Measurements from ENCODE around the gene UFD1.

The UFD1 gene

GRCh38 chr22:19504900-19505734 lies 26.1 kb upstream of the UFD1 start:
- H3K9me3 ChIP-seq (ENCODE audit: low read depth, low read length) = no peaks in the 10 kb centered on the region
- H3K36me3 ChIP-seq (ENCODE audit: insufficient read depth, low read length) = no peaks in the 10 kb centered on the region; the same call in 1 of the 2 replicates
- no peak for DNase-seq (ENCODE audit: low read depth, low spot score)
- no peak overlapping the region for H3K9ac ChIP-seq (ENCODE audit: insufficient read length)
- no peak overlapping the region for H3K4me3 ChIP-seq
- TF ChIP-seq POLR2AphosphoS5 (IDR thresholded peaks at IDR 0.05; ENCODE audit: borderline replicate concordance, low read depth, low read length) (no peak), FOXP2 (optimal IDR thresholded peaks at IDR 0.05; ENCODE audit: control extremely low read depth, extremely low read length, insufficient read depth) (no peak), EZH2 (IDR thresholded peaks at IDR 0.05) (no peak)
- H3K27ac ChIP-seq = no peak overlapping the region

DNA sequence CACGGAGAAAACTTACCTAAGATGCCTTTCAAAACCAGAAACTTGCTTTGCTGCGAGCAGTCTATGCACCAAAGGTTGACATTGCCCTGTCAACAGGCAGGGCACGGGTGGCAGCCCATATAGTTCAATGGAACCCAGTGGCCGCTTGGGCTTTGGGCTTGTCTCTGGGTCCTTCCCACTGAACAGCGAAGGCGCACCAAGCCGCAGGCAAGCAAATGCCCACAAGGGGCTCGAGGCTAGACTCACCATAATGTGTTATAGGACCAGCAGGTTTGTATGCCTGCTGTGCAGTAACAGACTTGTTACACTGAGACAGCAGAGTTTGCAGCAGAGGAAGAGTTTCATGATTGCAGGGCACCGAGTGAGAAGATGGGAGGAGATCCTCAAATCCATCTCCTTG lies 24.9 kb upstream of the UFD1 start:
- DNase-seq (ENCODE audit: low read depth, low spot score) = no peak
- no peaks in the 10 kb centered on the region for H3K9me3 ChIP-seq (ENCODE audit: low read depth, low read length)
- TF ChIP-seq POLR2AphosphoS5 (IDR thresholded peaks at IDR 0.05; ENCODE audit: borderline replicate concordance, low read depth, low read length) = no peak
- TF ChIP-seq FOXP2 (optimal IDR thresholded peaks at IDR 0.05; ENCODE audit: control extremely low read depth, extremely low read length, insufficient read depth) = no peak
- no peak for TF ChIP-seq EZH2 (IDR thresholded peaks at IDR 0.05)
- no peaks in the 10 kb centered on the region; the same call in 1 of the 2 replicates for H3K36me3 ChIP-seq (ENCODE audit: insufficient read depth, low read length)
- no peak overlapping the region for H3K27ac ChIP-seq
- H3K9ac ChIP-seq (ENCODE audit: insufficient read length) = no peak overlapping the region
- no peak overlapping the region for H3K4me3 ChIP-seq

- H3K27ac ChIP-seq = no peak overlapping the region
- no peaks in the 10 kb centered on the region for H3K9me3 ChIP-seq (ENCODE audit: low read depth, low read length)
- no peaks in the 10 kb centered on the region; the same call in 1 of the 2 replicates for H3K36me3 ChIP-seq (ENCODE audit: insufficient read depth, low read length)
- H3K9ac ChIP-seq (ENCODE audit: insufficient read length) = no peak overlapping the region
- DNase-seq (ENCODE audit: low read depth, low spot score) = no peak
- TF ChIP-seq POLR2AphosphoS5 (IDR thresholded peaks at IDR 0.05; ENCODE audit: borderline replicate concordance, low read depth, low read length) (no peak), FOXP2 (optimal IDR thresholded peaks at IDR 0.05; ENCODE audit: control extremely low read depth, extremely low read length, insufficient read depth) (no peak), EZH2 (IDR thresholded peaks at IDR 0.05) (no peak)
- no peak overlapping the region for H3K4me3 ChIP-seq
These were observed 24.4 kb upstream of the UFD1 start for GRCh38 chr22:19503367-19503766.

- no peak for DNase-seq (ENCODE audit: low read depth, low spot score)
- Histone ChIP-seq H3K9me3 (ENCODE audit: low read depth, low read length) (no peaks in the 10 kb centered on the region), H3K9ac (ENCODE audit: insufficient read length) (no peak overlapping the region), H3K36me3 (ENCODE audit: insufficient read depth, low read length) (peaks cover 8% of the 10 kb centered on the region; the same call in 1 of the 2 replicates), H3K27ac (no peak overlapping the region), H3K4me3 (no peak overlapping the region)
- TF ChIP-seq POLR2AphosphoS5 (IDR thresholded peaks at IDR 0.05; ENCODE audit: borderline replicate concordance, low read depth, low read length) (no peak), FOXP2 (optimal IDR thresholded peaks at IDR 0.05; ENCODE audit: control extremely low read depth, extremely low read length, insufficient read depth) (no peak), EZH2 (IDR thresholded peaks at IDR 0.05) (no peak)
These were observed 23.0 kb upstream of the UFD1 start for GRCh38 chr22:19501897-19502447.

DNA sequence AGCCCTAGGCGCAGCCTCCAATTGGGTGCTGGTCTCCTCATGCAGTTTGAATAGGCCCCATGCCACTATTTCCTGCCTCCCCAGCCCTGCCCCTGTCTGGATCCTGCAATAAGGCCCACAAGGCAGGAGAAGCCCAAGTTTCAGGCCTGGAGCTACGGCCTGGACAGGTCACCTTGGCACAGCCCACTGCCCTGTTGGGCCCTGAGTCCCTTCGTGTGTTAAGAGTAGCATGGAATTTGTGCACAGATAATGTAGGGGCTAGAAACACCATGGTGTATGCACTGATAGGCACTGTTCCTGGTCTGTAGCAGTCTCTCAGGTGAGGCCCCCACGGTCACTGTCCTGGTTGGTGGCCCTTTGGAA lies 20.9 kb upstream of the UFD1 start:
- Histone ChIP-seq H3K27ac (no peak overlapping the region), H3K4me3 (no peak overlapping the region), H3K9me3 (ENCODE audit: low read depth, low read length) (no peaks in the 10 kb centered on the region), H3K36me3 (ENCODE audit: insufficient read depth, low read length) (peaks cover 27% of the 10 kb centered on the region), H3K9ac (ENCODE audit: insufficient read length) (no peak overlapping the region)
- no peak for TF ChIP-seq POLR2AphosphoS5 (IDR thresholded peaks at IDR 0.05; ENCODE audit: borderline replicate concordance, low read depth, low read length)
- TF ChIP-seq EZH2 (IDR thresholded peaks at IDR 0.05) = no peak
- no peak for TF ChIP-seq FOXP2 (optimal IDR thresholded peaks at IDR 0.05; ENCODE audit: control extremely low read depth, extremely low read length, insufficient read depth)
- DNase-seq (ENCODE audit: low read depth, low spot score) = no peak

GRCh38 chr22:19499236-19499879 lies 20.4 kb upstream of the UFD1 start:
- Histone ChIP-seq H3K9me3 (ENCODE audit: low read depth, low read length) (no peaks in the 10 kb centered on the region), H3K4me3 (no peak overlapping the region), H3K27ac (no peak overlapping the region), H3K9ac (ENCODE audit: insufficient read length) (no peak overlapping the region), H3K36me3 (ENCODE audit: insufficient read depth, low read length) (peaks cover 32% of the 10 kb centered on the region)
- TF ChIP-seq FOXP2 (optimal IDR thresholded peaks at IDR 0.05; ENCODE audit: control extremely low read depth, extremely low read length, insufficient read depth) = no peak
- no peak for TF ChIP-seq POLR2AphosphoS5 (IDR thresholded peaks at IDR 0.05; ENCODE audit: borderline replicate concordance, low read depth, low read length)
- no peak for TF ChIP-seq EZH2 (IDR thresholded peaks at IDR 0.05)
- DNase-seq (ENCODE audit: low read depth, low spot score) = no peak

- peaks cover 37% of the 10 kb centered on the region for H3K36me3 ChIP-seq (ENCODE audit: insufficient read depth, low read length)
- no peaks in the 10 kb centered on the region for H3K9me3 ChIP-seq (ENCODE audit: low read depth, low read length)
- H3K4me3 ChIP-seq = no peak overlapping the region
- no peak overlapping the region for H3K9ac ChIP-seq (ENCODE audit: insufficient read length)
- TF ChIP-seq POLR2AphosphoS5 (IDR thresholded peaks at IDR 0.05; ENCODE audit: borderline replicate concordance, low read depth, low read length) = no peak
- TF ChIP-seq EZH2 (IDR thresholded peaks at IDR 0.05) = no peak
- no peak for TF ChIP-seq FOXP2 (optimal IDR thresholded peaks at IDR 0.05; ENCODE audit: control extremely low read depth, extremely low read length, insufficient read depth)
- H3K27ac ChIP-seq = no peak overlapping the region
- DNase-seq (ENCODE audit: low read depth, low spot score) = no peak
These were observed 19.8 kb upstream of the UFD1 start for GRCh38 chr22:19498866-19499190.

DNA sequence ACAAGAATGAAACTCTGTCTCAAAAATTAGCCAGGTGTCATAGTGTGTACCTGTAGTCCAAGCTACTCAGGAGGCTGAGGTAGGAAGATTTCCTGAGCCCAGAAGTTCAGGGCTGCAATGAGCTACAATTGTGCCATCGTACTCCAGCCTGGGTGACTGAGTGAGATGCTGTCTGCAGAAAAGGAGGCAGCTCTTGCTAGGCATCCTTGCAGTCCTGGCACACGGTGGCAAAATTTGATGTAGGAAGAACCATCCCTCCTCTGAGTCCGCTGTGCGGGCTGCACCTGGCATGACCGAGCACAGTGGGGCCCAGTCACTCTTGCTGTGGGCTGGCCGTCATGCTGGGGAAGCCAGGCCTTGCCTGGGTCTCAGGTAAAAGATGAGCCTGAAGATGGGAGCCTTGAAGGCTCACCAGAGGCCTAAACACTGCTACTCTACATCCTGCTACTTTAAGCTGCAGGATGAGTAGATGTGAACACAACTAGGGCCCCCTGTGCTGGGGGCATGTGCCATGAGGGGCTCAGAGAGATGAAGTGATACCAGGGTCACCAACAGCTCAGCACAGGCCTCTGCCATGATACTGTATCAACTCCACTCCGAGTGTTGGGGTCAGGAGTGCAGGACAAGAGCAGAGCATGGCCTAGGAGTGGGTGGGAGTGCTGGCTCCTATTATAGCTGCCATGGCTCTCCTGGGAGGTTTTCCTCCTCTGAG lies 19.3 kb upstream of the UFD1 start:
- H3K9me3 ChIP-seq (ENCODE audit: low read depth, low read length) = no peaks in the 10 kb centered on the region
- peaks cover 40% of the 10 kb centered on the region for H3K36me3 ChIP-seq (ENCODE audit: insufficient read depth, low read length)
- H3K27ac ChIP-seq = no peak overlapping the region
- H3K9ac ChIP-seq (ENCODE audit: insufficient read length) = no peak overlapping the region
- DNase-seq (ENCODE audit: low read depth, low spot score) = no peak
- no peak for TF ChIP-seq POLR2AphosphoS5 (IDR thresholded peaks at IDR 0.05; ENCODE audit: borderline replicate concordance, low read depth, low read length)
- no peak for TF ChIP-seq FOXP2 (optimal IDR thresholded peaks at IDR 0.05; ENCODE audit: control extremely low read depth, extremely low read length, insufficient read depth)
- no peak overlapping the region for H3K4me3 ChIP-seq
